ENCODE data around the gene HSCB.
"Not testable (repeated sequence)": the region's sequence is repeated elsewhere in the genome, so short reads cannot be mapped to it uniquely, and the experiment has no call there.

HSCB gene, protein sequence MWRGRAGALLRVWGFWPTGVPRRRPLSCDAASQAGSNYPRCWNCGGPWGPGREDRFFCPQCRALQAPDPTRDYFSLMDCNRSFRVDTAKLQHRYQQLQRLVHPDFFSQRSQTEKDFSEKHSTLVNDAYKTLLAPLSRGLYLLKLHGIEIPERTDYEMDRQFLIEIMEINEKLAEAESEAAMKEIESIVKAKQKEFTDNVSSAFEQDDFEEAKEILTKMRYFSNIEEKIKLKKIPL

DNA sequence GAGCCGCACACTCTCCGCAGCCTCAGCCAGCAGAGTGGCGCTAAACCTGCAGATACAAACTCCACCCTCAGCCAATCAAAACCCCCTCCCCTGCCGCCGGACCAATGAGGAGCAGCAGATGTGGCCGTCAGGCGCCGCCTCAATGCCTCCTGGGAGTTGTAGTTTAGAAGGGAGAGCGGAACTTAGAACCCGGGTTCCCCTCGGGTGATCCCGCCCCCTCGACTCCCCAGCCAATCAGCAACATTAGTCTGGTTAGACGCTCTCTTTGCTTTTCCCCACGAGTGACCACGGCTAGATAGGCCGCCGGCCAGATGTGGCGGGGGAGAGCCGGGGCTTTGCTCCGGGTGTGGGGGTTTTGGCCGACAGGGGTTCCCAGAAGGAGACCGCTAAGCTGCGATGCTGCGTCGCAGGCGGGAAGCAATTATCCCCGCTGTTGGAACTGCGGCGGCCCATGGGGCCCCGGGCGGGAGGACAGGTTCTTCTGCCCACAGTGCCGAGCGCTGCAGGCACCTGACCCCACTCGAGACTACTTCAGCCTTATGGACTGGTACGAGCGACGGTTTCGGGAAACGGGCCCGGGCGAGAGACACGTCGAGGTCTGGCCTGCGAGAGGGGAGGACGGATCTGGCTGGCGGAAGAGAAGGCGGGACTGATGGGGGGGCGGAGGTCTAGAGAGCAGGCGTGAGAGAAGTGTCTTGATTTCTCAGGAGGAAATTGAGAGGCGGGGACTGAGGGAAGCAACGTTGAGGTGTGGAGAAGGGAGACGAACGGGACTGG lies at the start of gene HSCB, which contains the start of gene CHEK2:
Gene HSCB, plus strand, starts transcription at position 255 of the 777 bp plus-strand sequence. Its CDS starts 57 bp downstream, at position 312.
Gene CHEK2, minus strand, starts transcription at position 36 of the 777 bp plus-strand sequence. CDS start 7,099 bp downstream, outside the sequence.
- TF ChIP-seq, protein P1, sequence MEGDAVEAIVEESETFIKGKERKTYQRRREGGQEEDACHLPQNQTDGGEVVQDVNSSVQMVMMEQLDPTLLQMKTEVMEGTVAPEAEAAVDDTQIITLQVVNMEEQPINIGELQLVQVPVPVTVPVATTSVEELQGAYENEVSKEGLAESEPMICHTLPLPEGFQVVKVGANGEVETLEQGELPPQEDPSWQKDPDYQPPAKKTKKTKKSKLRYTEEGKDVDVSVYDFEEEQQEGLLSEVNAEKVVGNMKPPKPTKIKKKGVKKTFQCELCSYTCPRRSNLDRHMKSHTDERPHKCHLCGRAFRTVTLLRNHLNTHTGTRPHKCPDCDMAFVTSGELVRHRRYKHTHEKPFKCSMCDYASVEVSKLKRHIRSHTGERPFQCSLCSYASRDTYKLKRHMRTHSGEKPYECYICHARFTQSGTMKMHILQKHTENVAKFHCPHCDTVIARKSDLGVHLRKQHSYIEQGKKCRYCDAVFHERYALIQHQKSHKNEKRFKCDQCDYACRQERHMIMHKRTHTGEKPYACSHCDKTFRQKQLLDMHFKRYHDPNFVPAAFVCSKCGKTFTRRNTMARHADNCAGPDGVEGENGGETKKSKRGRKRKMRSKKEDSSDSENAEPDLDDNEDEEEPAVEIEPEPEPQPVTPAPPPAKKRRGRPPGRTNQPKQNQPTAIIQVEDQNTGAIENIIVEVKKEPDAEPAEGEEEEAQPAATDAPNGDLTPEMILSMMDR (IDR thresholded peaks at IDR 0.05; ENCODE audit: insufficient read depth, low read depth, low read length, missing control alignments), result no peak
- peak within 1 kb of the TSS; percentile 91 for H3K4me3 ChIP-seq (ENCODE audit: low read depth, low read length)
- DNase-seq (ENCODE audit: low read depth), result peak; percentile 99

DNA sequence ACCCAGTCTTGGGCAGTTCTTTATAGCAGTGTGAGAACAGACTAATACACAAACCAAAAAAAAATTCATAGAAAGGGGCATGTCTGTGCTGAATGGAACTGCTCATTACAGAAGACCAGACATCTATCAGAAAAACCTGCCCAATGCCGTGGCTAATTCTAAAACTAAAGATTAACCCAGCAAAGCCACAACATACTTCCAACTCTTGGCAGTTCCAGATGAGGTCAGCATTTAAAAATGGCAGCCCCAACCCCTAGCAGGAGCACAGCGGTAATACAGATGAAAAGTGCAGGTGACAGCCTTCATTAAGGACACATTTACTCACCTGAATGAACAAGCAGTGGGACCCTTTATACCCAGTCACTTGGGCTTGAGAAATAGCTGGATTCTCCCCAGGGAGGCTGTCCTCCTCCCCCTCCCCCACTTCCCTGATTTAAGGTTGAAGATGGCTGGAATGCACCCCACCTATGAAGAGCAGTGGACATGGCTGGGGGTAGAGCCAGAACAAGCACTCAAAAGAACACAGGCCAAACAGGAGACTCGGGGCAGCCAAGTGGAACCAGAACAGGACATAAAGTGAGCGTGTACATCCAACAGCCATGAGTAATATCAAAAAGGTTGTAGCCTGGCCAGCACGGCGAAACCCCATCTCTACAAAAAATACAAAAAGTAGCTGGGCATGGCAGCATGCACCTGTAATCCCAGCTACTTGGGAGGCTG lies 48.6 kb upstream of the HSCB start:
- not testable (repeated sequence) for DNase-seq (ENCODE audit: low read depth); H3K4me3 ChIP-seq (ENCODE audit: low read depth, low read length)

DNA sequence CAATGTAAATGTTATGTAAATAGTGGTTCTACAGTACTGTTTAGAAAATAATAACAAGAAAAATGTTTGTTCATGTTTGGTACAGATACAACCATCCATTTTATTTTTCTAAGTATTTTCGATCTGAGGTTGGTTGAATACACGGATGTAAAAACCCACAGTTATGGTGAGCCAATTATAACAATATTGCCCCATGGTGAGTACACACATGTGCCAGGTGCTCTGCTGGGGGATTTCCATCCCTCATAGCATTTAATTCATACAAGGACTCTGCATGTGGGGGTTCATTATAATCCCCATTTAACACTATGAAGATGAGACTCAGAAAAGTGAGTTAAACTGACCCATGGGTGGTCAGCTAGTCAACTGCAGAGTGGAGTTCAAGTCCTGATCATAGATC lies 38.9 kb upstream of the HSCB start:
- TF ChIP-seq, protein P1 (IDR thresholded peaks at IDR 0.05; ENCODE audit: insufficient read depth, low read depth, low read length, missing control alignments), result no peak
- DNase-seq (ENCODE audit: low read depth), result no peak
- H3K4me3 ChIP-seq (ENCODE audit: low read depth, low read length), result no peak overlapping the region

DNA sequence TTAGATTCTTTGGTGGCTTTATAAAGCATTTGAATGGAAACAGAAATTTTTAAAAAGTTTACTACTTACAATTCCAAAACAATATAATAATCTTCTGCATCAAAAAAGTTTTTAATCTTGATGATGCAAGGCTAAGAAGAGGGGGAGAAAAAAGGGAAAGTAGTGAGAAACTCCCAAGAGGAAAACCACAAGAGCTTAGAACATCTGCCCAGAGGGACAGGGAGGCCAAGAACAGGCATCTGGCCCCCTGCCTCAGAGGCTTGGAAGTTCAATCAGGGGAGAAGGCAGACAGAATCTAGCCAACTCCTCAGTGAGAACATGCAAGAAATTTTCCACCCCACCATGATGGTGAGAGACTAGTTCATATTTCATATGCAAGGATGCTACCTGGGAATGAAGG lies 38.4 kb upstream of the HSCB start:
- TF ChIP-seq, protein P1 (IDR thresholded peaks at IDR 0.05; ENCODE audit: insufficient read depth, low read depth, low read length, missing control alignments), result no peak
- no peak for DNase-seq (ENCODE audit: low read depth)
- no peak overlapping the region for H3K4me3 ChIP-seq (ENCODE audit: low read depth, low read length)

DNA sequence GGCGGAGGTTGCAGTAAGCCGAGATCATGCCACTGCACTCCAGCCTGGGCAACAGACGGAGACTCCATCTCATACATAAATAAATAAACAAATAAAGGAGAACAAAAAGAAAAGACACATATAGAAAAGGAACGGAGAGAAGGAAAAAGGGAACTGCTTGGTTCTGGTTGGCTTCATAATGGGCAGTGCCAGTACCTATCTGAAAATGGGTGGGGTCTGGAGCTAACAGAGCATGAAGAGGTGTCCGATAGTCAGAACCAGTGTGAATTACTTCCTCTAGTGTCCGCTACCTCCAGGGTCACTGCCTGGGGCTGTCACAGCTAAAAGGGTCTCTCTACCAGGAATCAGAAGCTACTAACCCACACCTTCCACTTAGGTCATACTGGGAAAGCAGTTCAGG lies 35.0 kb upstream of the HSCB start:
- DNase-seq (ENCODE audit: low read depth), result peak; percentile 33
- no peak overlapping the region for H3K4me3 ChIP-seq (ENCODE audit: low read depth, low read length)
- TF ChIP-seq, protein P1 (IDR thresholded peaks at IDR 0.05; ENCODE audit: insufficient read depth, low read depth, low read length, missing control alignments), result no peak

DNA sequence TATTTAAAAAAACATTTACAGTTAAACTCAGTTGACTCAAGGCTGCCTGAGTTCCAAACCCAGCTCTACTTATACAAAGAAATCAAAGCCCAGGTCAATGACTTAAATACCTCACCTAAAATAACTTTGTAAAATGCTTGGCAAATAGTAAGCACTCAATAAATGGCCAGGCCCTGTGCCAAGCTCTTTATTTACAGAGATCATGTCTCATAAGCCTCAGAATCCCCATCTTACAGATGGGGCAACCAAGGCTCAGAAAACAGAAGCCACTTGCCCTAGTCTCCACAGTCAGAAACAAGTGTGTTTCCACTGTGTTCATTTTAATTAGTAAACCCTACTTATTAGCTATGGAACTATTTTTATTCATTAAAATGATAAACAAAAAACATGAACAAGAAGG lies 31.7 kb upstream of the HSCB start:
- DNase-seq (ENCODE audit: low read depth), result no peak
- TF ChIP-seq, protein P1 (IDR thresholded peaks at IDR 0.05; ENCODE audit: insufficient read depth, low read depth, low read length, missing control alignments), result no peak
- H3K4me3 ChIP-seq (ENCODE audit: low read depth, low read length), result no peak overlapping the region

DNA sequence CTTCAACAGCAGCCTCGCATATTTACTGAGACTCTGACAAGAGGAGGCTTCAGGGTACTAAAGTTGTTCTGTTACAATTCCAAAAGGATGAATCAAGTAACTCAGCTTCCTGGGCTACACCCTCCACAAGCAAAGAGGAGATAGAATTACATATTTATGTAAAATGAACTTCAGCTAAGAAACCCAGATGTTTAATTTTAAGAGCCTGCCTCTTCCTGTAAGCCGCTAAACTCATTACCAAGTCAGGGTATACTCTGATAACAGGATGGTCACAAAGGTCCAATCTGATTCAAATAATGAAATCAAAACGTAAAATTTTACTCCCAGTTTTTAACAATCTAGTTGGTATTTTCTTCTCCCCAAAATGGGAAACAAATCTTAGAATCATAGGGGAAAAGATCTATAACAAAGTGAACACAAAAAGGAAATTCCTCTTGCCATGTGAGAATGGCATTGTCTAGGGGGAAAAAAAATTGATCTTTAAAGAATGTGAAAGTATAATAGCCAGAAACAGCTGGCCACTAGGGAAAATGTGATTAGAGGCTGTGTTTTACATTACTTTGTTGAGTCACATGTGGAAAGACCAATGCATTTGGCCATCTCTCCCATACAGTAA lies 31.2 kb upstream of the HSCB start:
- TF ChIP-seq, protein P1 (IDR thresholded peaks at IDR 0.05; ENCODE audit: insufficient read depth, low read depth, low read length, missing control alignments), result no peak
- DNase-seq (ENCODE audit: low read depth), result no peak
- H3K4me3 ChIP-seq (ENCODE audit: low read depth, low read length), result no peak overlapping the region
